CD4-positive, alpha-beta T cell (primary cell): ENCODE data around the gene SNRNP70. TPM values are rescaled to one million over a fixed set of nuclear protein-coding genes. Genes with fewer than 3 reads are reported as not detected.

Experiments
- ATAC-seq: fragments of 200-7000 bp; cut with Tn5 transposase; one replicate; pipeline ENCODE4 v1.10.0; 2022; ENCODE audit warnings: mild to moderate bottlenecking; ENCODE audit not compliant: poor library complexity
- CTCF ChIA-PET: fragments of 350-600 bp; sonication (Branson Sonifier 250); formaldehyde crosslinking; loops from one replicate; lab custom pipeline; 2021; ENCODE audit warnings: antibody characterized with exemption, inconsistent platforms; lab: Charles Lee
- POLR2A ChIA-PET: fragments of 350-600 bp; sonication (Branson Sonifier 250); formaldehyde crosslinking; loops from one replicate; lab custom pipeline; 2021; ENCODE audit warnings: antibody characterized with exemption, inconsistent platforms; lab: Charles Lee
- DNase-seq, 14 experiments: peaks; one replicate each; pipeline ENCODE4 v3.0.0-alpha.2; 2013 to 2020; ENCODE audit warnings: mixed read lengths in 2 of 14
- H3K27ac ChIP-seq, 2 donors: one replicate each; pipeline versions ENCODE4 v1.5.1 to v1.7.0; 2013; ENCODE audit warnings: low read length in 2 of 2, low read depth in 1 of 2, mild to moderate bottlenecking in 1 of 2
- H3K27me3 ChIP-seq, 2 experiments: 1 replicate in 1 of 2; 2 replicates in 1 of 2; pipeline versions ENCODE4 v1.6.1 to v1.7.0; 2013; ENCODE audit warnings: low read length in 2 of 2, control low read depth in 1 of 2, mild to moderate bottlenecking in 1 of 2, moderate library complexity in 1 of 2; ENCODE audit not compliant: insufficient read depth in 2 of 2, control insufficient read depth in 1 of 2
- H3K36me3 ChIP-seq: one replicate; pipeline ENCODE4 v1.6.1; 2013; ENCODE audit warnings: low read length, control low read depth; ENCODE audit not compliant: insufficient read depth
- H3K4me1 ChIP-seq: one replicate; pipeline ENCODE4 v1.6.1; 2013; ENCODE audit warnings: low read length, control low read depth; ENCODE audit not compliant: insufficient read depth
- H3K4me3 ChIP-seq: one replicate; pipeline ENCODE4 v1.5.1; 2013; ENCODE audit warnings: mild to moderate bottlenecking, low read length, moderate library complexity
- H3K9me3 ChIP-seq, 2 experiments: 1 replicate in 1 of 2; 2 replicates in 1 of 2; pipeline versions ENCODE4 v1.6.1 to v1.7.0; 2013; ENCODE audit warnings: low read length in 2 of 2, mild to moderate bottlenecking in 2 of 2, control low read depth in 1 of 2, moderate library complexity in 1 of 2; ENCODE audit not compliant: control insufficient read depth in 1 of 2, insufficient read depth in 1 of 2
- H3K27ac Mint-ChIP-seq: one replicate; pipeline ENCODE4 v1.8.0; 2020; ENCODE audit warnings: mixed read lengths
- H3K27me3 Mint-ChIP-seq: one replicate; pipeline ENCODE4 v1.8.0; 2021; ENCODE audit warnings: mixed read lengths
- H3K36me3 Mint-ChIP-seq: one replicate; pipeline ENCODE4 v1.8.0; 2021; ENCODE audit warnings: low read depth, mixed read lengths
- H3K4me1 Mint-ChIP-seq: one replicate; pipeline ENCODE4 v1.8.0; 2021; ENCODE audit warnings: low read depth, mixed read lengths
- H3K4me3 Mint-ChIP-seq: one replicate; pipeline ENCODE4 v1.8.0; 2020; ENCODE audit warnings: mild to moderate bottlenecking, mixed read lengths
- H3K9me3 Mint-ChIP-seq: one replicate; pipeline ENCODE4 v1.8.0; 2020; ENCODE audit warnings: mixed read lengths
- CTCF ChIP-seq: fragments of 200-600 bp; IDR thresholded peaks from one replicate; pipeline ENCODE4 v1.8.0; 2022; ENCODE audit warnings: antibody characterized with exemption, mild to moderate bottlenecking
- intact Hi-C, 2 experiments: fragments of 100-400 bp; cut with DNase I in 1 of 2; cut with micrococcal nuclease in 1 of 2; formaldehyde crosslinking; loops; one replicate each; pipeline versions ENCODE4 v1.15.1 to v1.9.0; 2023 to 2025; cut with DNase I, micrococcal nuclease
- total RNA-seq, 174 experiments: library from RNA in 2 of 174; stranded (reverse) in 2 of 174; gene quantifications; one replicate each; pipeline ENCODE4 v1.2.3 and lab custom pipeline; 2021 to 2026

The SNRNP70 gene
- total RNA-seq, 2 experiments from 2014 or later = 375 to 397 TPM

DNA sequence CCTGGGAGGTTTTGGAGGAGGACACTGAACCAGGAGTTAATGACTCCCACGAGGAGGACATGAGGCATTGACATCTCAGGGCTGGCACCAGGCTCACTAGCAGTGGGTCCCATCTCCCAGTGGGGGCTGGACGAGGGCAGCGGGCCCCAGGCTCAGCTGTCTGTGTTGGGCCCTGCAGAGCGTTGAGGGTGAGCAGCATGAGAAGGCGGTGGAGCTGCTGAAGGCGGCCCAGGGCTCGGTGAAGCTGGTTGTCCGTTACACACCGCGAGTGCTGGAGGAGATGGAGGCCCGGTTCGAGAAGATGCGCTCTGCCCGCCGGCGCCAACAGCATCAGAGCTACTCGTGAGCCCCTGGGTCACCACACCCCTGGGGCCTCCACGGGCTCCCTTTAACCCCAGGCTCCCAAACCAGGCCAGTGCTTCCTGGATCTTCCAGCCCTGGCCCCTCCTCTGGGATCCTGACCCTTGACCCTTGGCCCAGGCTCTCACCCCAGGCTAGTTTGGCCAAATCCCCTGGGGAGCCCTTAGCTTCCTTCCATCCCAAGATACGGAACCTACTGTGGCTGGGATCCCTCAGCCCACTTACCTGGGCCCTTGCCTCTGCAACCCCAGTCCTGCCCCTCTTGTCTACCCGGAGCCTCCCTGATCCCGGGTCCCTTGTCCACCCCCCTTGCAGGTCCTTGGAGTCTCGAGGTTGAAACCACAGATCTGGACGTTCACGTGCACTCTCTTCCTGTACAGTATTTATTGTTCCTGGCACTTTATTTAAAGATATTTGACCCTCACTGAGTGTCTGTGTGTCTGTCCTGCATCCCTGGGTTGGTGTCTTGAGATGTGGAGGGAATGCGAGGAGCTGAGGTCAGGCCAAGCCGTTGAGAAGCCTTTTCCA lies 32.7 kb downstream of the SNRNP70 start:
- ATAC-seq (no peak), DNase-seq (peak in 1 of 14 experiments; percentile 50)
- Histone ChIP-seq H3K9me3 (no peaks in the 10 kb centered on the region), H3K4me3 (peak overlapping the region; percentile 69), H3K27me3 (no peaks in the 10 kb centered on the region), H3K36me3 (no peaks in the 10 kb centered on the region), H3K4me1 (peaks cover 52% of the 10 kb centered on the region), H3K27ac (peak overlapping the region; percentile 89 to 92)
- no peaks in the 10 kb centered on the region for H3K9me3 Mint-ChIP-seq
- CTCF ChIA-PET = interaction anchor here (1.2 to 2.3 kb wide), 4 partner anchors 10 to 28 kb away, joined by 3 to 9 read pairs (median 7); no protein-coding TSS in a partner anchor
- no peaks in the 10 kb centered on the region for H3K27me3 Mint-ChIP-seq
- POLR2A ChIA-PET = interaction anchor here (0.8 to 1.4 kb wide), 2 partner anchors 11 to 124 kb away, joined by 3 to 5 read pairs; partner anchors contain the start of genes GYS1 and RUVBL2
- peaks cover 48% of the 10 kb centered on the region for H3K4me1 Mint-ChIP-seq
- intact Hi-C loops = loop anchor here in 1 of 2 experiments (5.0 to 10.0 kb wide), 2 partner anchors 481 to 643 kb away; partner anchors contain the start of gene DBP
- peak overlapping the region; percentile 82 for H3K27ac Mint-ChIP-seq
- no peak for TF ChIP-seq CTCF
- H3K4me3 Mint-ChIP-seq = peak overlapping the region; percentile 92
- H3K36me3 Mint-ChIP-seq = peaks cover 4% of the 10 kb centered on the region

DNA sequence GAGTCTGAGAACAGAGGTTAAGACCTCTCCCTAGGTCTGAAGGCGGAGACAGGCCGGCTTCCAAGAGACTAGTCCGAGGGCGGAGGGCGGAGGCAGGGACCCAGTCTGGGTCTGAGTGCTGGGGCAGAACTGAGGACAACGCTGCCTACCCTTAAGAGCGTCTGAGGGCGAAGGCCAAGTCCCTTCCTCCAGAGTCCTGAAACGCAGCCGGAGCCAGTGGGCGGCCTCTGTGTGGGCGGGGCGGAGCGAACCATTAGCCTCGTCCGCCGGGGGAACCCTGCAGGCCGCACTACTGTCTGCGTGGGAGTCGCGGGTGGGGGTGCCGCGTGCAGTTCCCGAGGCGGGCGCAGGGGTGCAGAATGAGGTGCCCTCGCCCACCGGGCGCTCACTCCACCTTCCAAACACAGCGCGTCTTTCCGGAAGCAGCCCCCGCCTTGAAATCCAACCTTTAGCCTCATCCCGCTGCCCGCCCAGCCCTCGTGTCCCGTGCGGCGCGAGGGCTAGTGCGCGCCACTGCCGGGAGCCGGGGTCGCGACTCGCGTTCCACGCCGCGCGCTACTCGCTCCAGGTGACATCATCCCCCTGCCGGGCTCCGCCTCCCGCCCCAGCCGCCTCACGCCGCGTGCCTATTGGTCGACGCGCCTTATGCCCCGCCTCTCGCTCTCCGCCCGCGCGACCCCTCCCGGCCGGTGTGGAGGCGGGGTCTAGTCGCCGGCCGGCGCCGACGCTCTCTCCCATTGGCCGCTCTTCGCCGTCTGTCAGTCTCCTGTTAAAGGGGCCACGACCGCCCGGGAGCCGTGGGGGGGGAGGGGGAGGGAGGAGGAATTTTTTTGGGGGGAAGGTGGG lies 33.5 kb downstream of the SNRNP70 start, which contains the start of gene C19orf73:
C19orf73 (minus strand) TSS at position 579 of the 846 bp plus-strand sequence; CDS start at position 458, 121 bp downstream.
- POLR2A ChIA-PET = interaction anchor here (1.2 kb wide), 1 partner anchor 28 kb away, joined by 5 read pairs; no protein-coding TSS in a partner anchor
- DNase-seq = peak; percentile 91 to 99 (median 95)
- ATAC-seq = peak; percentile 78
- peaks cover 2% of the 10 kb centered on the region for H3K36me3 Mint-ChIP-seq
- Histone ChIP-seq H3K36me3 (no peaks in the 10 kb centered on the region), H3K27me3 (no peaks in the 10 kb centered on the region), H3K4me1 (peaks cover 45% of the 10 kb centered on the region), H3K27ac (peak within 1 kb of the TSS; percentile 89 to 92), H3K4me3 (peak within 1 kb of the TSS; percentile 69), H3K9me3 (no peaks in the 10 kb centered on the region)
- H3K4me3 Mint-ChIP-seq = peak within 1 kb of the TSS; percentile 92
- H3K9me3 Mint-ChIP-seq = no peaks in the 10 kb centered on the region
- no peaks in the 10 kb centered on the region for H3K27me3 Mint-ChIP-seq
- peaks cover 41% of the 10 kb centered on the region for H3K4me1 Mint-ChIP-seq
- peak within 1 kb of the TSS; percentile 82 for H3K27ac Mint-ChIP-seq
- CTCF ChIA-PET = interaction anchor here (1.5 to 3.1 kb wide), 4 partner anchors 9 to 21 kb away, joined by 3 to 9 read pairs (median 8); no protein-coding TSS in a partner anchor
- intact Hi-C loops = loop anchor here in 1 of 2 experiments (1.0 to 10.0 kb wide), 3 partner anchors 10 to 644 kb away; partner anchors contain the start of gene DBP
- peak; percentile 46 for TF ChIP-seq CTCF
